Tibial nerve (tissue), 3 donors: ENCODE results near the gene EFCAB8.

Experiments used
- CTCF ChIP-seq, 5 experiments: fragments of 200-600 bp in 3 of 5; fragments of 450-650 bp in 2 of 5; sonication (generic) in 3 of 5; IDR thresholded peaks; one replicate each; pipeline ENCODE4 v1.5.1; 2016 to 2019; ENCODE audit warnings: antibody characterized with exemption in 5 of 5, mild to moderate bottlenecking in 3 of 5, moderate library complexity in 2 of 5
- POLR2A ChIP-seq, 2 donors: fragments of 450-650 bp; IDR thresholded peaks; one replicate each; pipeline ENCODE4 v1.6.1; 2017; ENCODE audit warnings: antibody characterized with exemption in 2 of 2, mild to moderate bottlenecking in 2 of 2, moderate library complexity in 2 of 2

GRCh38 chr20:32976746-32977145 is 118.0 kb downstream of the EFCAB8 start:
- TF ChIP-seq CTCF (IDR thresholded peaks at IDR 0.05) = no peak
- TF ChIP-seq POLR2A (IDR thresholded peaks at IDR 0.05) = no peak
